Measurements from ENCODE around the gene HK1. TPM values are rescaled to one million over a fixed set of nuclear protein-coding genes. Genes with fewer than 3 reads are reported as not detected.

Gene HK1
- total and polyA plus RNA-seq, 12 donors: 18.4 to 79.3 (median 45.1) TPM

DNA sequence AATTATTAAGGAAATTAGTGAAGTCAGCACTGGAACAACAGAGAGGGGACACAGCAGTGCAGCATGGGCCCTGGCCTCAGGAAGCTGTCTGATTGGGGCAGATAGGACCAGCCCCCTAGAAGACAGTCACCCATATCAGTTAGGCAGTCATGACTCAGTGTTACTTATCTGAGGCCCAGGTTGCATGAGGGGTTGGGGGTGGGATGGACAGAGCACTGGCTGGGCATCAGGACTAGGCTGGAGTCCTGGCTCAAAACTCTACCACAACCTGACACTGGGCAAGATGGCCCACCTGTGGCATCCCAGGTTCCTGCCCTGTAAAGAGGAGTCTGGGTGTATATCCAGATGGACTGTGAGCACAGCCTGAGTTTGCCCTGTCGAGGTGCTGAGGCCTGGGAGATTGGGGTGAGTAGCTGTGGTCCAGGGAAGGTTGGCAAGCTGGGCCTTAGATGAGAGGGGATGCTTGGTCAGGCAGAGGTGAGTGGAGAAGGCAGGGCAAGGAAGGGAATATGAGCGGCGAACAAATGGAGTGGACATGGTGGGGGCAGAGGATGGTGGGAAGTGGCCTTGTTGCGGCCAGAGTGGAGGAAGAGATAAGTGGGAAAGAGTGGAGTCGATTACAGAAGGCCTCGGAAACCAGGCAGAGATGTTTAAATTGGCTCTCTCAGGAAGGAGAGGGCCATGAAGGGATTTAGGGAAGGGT lies 37.5 kb downstream of the HK1 start:
- peak overlapping the region in 2 of 5 donors; percentile 29 to 62 for H3K27ac ChIP-seq

GRCh38 chr10:69316313-69317059 lies 38.2 kb downstream of the HK1 start:
- Histone ChIP-seq H3K27ac (peak overlapping the region in 3 of 5 donors; percentile 24 to 62 (median 29)), H3K27me3 (no peaks in the 10 kb centered on the region), H3K4me3 (no peak overlapping the region), H3K9me3 (replicated peaks in 1 of 3) (no peaks in the 10 kb centered on the region), H3K36me3 (replicated peaks in 1 of 2) (no peaks in the 10 kb centered on the region), H3K4me1 (replicated peaks in 1 of 2) (peaks cover 8 to 38% of the 10 kb centered on the region in 2 donors)
- no peak for TF ChIP-seq POLR2A (IDR thresholded peaks at IDR 0.05)
- TF ChIP-seq, protein P1, sequence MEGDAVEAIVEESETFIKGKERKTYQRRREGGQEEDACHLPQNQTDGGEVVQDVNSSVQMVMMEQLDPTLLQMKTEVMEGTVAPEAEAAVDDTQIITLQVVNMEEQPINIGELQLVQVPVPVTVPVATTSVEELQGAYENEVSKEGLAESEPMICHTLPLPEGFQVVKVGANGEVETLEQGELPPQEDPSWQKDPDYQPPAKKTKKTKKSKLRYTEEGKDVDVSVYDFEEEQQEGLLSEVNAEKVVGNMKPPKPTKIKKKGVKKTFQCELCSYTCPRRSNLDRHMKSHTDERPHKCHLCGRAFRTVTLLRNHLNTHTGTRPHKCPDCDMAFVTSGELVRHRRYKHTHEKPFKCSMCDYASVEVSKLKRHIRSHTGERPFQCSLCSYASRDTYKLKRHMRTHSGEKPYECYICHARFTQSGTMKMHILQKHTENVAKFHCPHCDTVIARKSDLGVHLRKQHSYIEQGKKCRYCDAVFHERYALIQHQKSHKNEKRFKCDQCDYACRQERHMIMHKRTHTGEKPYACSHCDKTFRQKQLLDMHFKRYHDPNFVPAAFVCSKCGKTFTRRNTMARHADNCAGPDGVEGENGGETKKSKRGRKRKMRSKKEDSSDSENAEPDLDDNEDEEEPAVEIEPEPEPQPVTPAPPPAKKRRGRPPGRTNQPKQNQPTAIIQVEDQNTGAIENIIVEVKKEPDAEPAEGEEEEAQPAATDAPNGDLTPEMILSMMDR (IDR thresholded peaks at IDR 0.05): no peak
- 48 to 56% (median 51%) methylated on average over 3 to 6 of the region's 6 CpGs for WGBS, 4 donors
- intact Hi-C loops (cut with DNase I): no loop called here
- DNase-seq: peak; percentile 47 to 88 (median 78)

More for the DNA sequence above, 37.5 kb downstream of the HK1 start:
- Histone ChIP-seq H3K36me3 (replicated peaks in 1 of 2) (no peaks in the 10 kb centered on the region), H3K27me3 (no peaks in the 10 kb centered on the region), H3K9me3 (replicated peaks in 1 of 3) (no peaks in the 10 kb centered on the region), H3K4me1 (replicated peaks in 1 of 2) (peaks cover 8 to 30% of the 10 kb centered on the region in 2 donors), H3K4me3 (no peak overlapping the region)
- intact Hi-C loops (cut with DNase I): no loop called here
- TF ChIP-seq, protein P1 (IDR thresholded peaks at IDR 0.05): no peak
- TF ChIP-seq POLR2A (IDR thresholded peaks at IDR 0.05): no peak
- peak in 2 of 7 donors; percentile 21 to 24 for DNase-seq
- WGBS, 4 donors: 63 to 79% (median 78%) methylated on average over 6 of the region's 6 CpGs

- Histone ChIP-seq H3K36me3 (replicated peaks in 1 of 2) (no peaks in the 10 kb centered on the region), H3K9me3 (replicated peaks in 1 of 3) (no peaks in the 10 kb centered on the region), H3K4me1 (replicated peaks in 1 of 2) (peaks cover 8 to 43% of the 10 kb centered on the region in 2 donors), H3K27ac (peak overlapping the region in 2 of 5 donors; percentile 86 to 94), H3K4me3 (no peak overlapping the region), H3K27me3 (no peaks in the 10 kb centered on the region)
- 91 to 96% (median 92%) methylated on average over 3 of the region's 3 CpGs for WGBS, 4 donors
- TF ChIP-seq POLR2A (IDR thresholded peaks at IDR 0.05): no peak
- TF ChIP-seq, protein P1 (IDR thresholded peaks at IDR 0.05): no peak
- no peak for DNase-seq
- intact Hi-C loops (cut with DNase I): no loop called here
Observed at GRCh38 chr10:69317175-69317604, 38.9 kb downstream of the HK1 start.

DNA sequence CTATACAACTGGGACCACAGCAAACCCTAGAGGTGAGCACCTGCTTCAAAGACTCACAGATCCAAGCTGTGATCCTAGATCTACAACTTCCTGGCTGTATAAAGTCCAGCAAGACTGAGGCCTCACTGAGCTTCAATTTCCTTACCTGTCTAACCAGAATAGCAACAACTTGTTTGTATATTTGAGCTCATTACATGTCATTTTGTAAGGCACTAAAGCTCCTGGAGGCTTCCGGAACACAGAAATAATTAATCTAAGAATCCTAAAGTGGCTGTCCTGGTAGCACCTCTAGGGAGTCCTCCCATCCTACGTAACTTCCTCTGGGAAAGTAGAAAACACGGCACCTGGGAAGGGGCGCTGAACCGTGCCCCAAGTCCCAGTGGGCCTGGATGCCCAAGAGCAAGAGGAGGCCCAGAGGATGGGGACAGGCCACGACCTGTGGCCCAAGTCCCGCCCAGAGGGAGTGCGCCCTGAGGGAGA lies 39.4 kb downstream of the HK1 start:
- peak overlapping the region in 3 of 5 donors; percentile 79 to 94 (median 86) for H3K27ac ChIP-seq
- intact Hi-C loops (cut with DNase I): no loop called here
- 70 to 77% (median 72%) methylated on average over 4 to 8 of the region's 8 CpGs for WGBS, 4 donors
- H3K4me3 ChIP-seq: peak overlapping the region in 1 of 4 donors; percentile 82
- no peaks in the 10 kb centered on the region for H3K36me3 ChIP-seq (replicated peaks in 1 of 2)
- TF ChIP-seq, protein P1 (IDR thresholded peaks at IDR 0.05): no peak
- no peak for TF ChIP-seq POLR2A (IDR thresholded peaks at IDR 0.05)
- H3K9me3 ChIP-seq (replicated peaks in 1 of 3): no peaks in the 10 kb centered on the region
- no peaks in the 10 kb centered on the region for H3K27me3 ChIP-seq
- peaks cover 8 to 43% of the 10 kb centered on the region in 2 donors for H3K4me1 ChIP-seq (replicated peaks in 1 of 2)
- no peak for DNase-seq

All from adrenal gland (tissue), 12 donors.